H9 (cell line): ENCODE results near the gene PDHA2. TPM values are rescaled to one million over a fixed set of nuclear protein-coding genes. Genes with fewer than 3 reads are reported as not detected.

Experiments
- DNase-seq: peaks from one replicate; pipeline ENCODE4 v3.0.0-alpha.2; 2017
- H2AFZ ChIP-seq: one replicate; pipeline ENCODE4 v1.6.1; 2013; ENCODE audit warnings: mild to moderate bottlenecking, low read length, control low read depth, moderate library complexity
- H2AK5ac ChIP-seq: 2 replicates; pipeline ENCODE4 v1.6.1; 2013; ENCODE audit warnings: low read length, control low read depth, mixed read lengths; ENCODE audit not compliant: insufficient read length
- H2BK120ac ChIP-seq: one replicate; pipeline ENCODE4 v1.6.1; 2013; ENCODE audit warnings: low read depth, mild to moderate bottlenecking, low read length, control low read depth, inconsistent platforms; ENCODE audit not compliant: poor library complexity, severe bottlenecking
- H2BK12ac ChIP-seq: 2 replicates; pipeline ENCODE4 v1.6.1; 2013; ENCODE audit warnings: low read length, control low read depth, mixed read lengths, low read depth; ENCODE audit not compliant: insufficient read length
- H2BK15ac ChIP-seq: 2 replicates; pipeline ENCODE4 v1.6.1; 2013; ENCODE audit warnings: low read depth, low read length, control low read depth
- H2BK20ac ChIP-seq: one replicate; pipeline ENCODE4 v1.6.1; 2013; ENCODE audit warnings: low read depth, mild to moderate bottlenecking, low read length, control low read depth, inconsistent platforms; ENCODE audit not compliant: poor library complexity, severe bottlenecking
- H2BK5ac ChIP-seq: 2 replicates; pipeline ENCODE4 v1.6.1; 2013; ENCODE audit warnings: low read length, control low read depth, mixed read lengths; ENCODE audit not compliant: insufficient read length
- H3K14ac ChIP-seq: 2 replicates; pipeline ENCODE4 v1.6.1; 2013; ENCODE audit warnings: low read length, control low read depth; ENCODE audit not compliant: insufficient read depth
- H3K18ac ChIP-seq: 2 replicates; pipeline ENCODE4 v1.6.1; 2013; ENCODE audit warnings: low read depth, mild to moderate bottlenecking, mixed read lengths, low read length, control low read depth; ENCODE audit not compliant: insufficient read length
- H3K23ac ChIP-seq: 2 replicates; pipeline ENCODE4 v1.6.1; 2013; ENCODE audit warnings: low read length, control low read depth, mixed read lengths, low read depth; ENCODE audit not compliant: insufficient read length
- H3K23me2 ChIP-seq: 2 replicates; pipeline ENCODE4 v1.6.1; 2013; ENCODE audit warnings: low read depth, mild to moderate bottlenecking, mixed read lengths, low read length, control low read depth; ENCODE audit not compliant: insufficient read length, poor library complexity, severe bottlenecking
- H3K27ac ChIP-seq: 2 replicates; pipeline ENCODE4 v1.5.1; 2013; ENCODE audit warnings: low read length, control low read depth, mixed read lengths, low read depth; ENCODE audit not compliant: insufficient read length
- H3K27me3 ChIP-seq: 2 replicates; pipeline ENCODE4 v1.6.1; 2013; ENCODE audit warnings: low read length, control low read depth, inconsistent platforms; ENCODE audit not compliant: insufficient read depth
- H3K4ac ChIP-seq: 2 replicates; pipeline ENCODE4 v1.6.1; 2013; ENCODE audit warnings: low read depth, mild to moderate bottlenecking, control low read depth, inconsistent platforms, low read length, moderate library complexity
- H3K4me1 ChIP-seq: 2 replicates; pipeline ENCODE4 v1.6.1; 2013; ENCODE audit warnings: low read length, control low read depth, inconsistent platforms; ENCODE audit not compliant: insufficient read depth
- H3K4me2 ChIP-seq: 2 replicates; pipeline ENCODE4 v1.6.1; 2013; ENCODE audit warnings: low read length, control low read depth, mixed read lengths; ENCODE audit not compliant: insufficient read length, insufficient read depth
- H3K56ac ChIP-seq: 2 replicates; pipeline ENCODE4 v1.6.1; 2013; ENCODE audit warnings: low read depth, mild to moderate bottlenecking, mixed read lengths, low read length, control low read depth; ENCODE audit not compliant: insufficient read length
- H3K79me1 ChIP-seq: 2 replicates; pipeline ENCODE4 v1.6.1; 2013; ENCODE audit warnings: low read depth, mild to moderate bottlenecking, moderate library complexity, low read length, control low read depth, inconsistent platforms; ENCODE audit not compliant: insufficient read depth, poor library complexity, severe bottlenecking
- H3K79me2 ChIP-seq: 2 replicates; pipeline ENCODE4 v1.6.1; 2013; ENCODE audit warnings: low read length, control low read depth, inconsistent platforms; ENCODE audit not compliant: insufficient read depth
- H3K9ac ChIP-seq: 2 replicates; pipeline ENCODE4 v1.6.1; 2013; ENCODE audit warnings: low read length, control low read depth, mixed read lengths; ENCODE audit not compliant: insufficient read length; ENCODE audit errors: extremely low read depth
- H3K9me3 ChIP-seq: one replicate; pipeline ENCODE4 v1.6.1; 2013; ENCODE audit warnings: low read depth, low read length, inconsistent platforms; ENCODE audit not compliant: control insufficient read depth
- H3T11ph ChIP-seq: one replicate; pipeline ENCODE4 v1.6.1; 2013; ENCODE audit warnings: mild to moderate bottlenecking, low read length, control low read depth, inconsistent platforms
- H4K20me1 ChIP-seq: one replicate; pipeline ENCODE4 v1.6.1; 2013; ENCODE audit not compliant: control insufficient read depth, insufficient read length, insufficient read depth
- H4K5ac ChIP-seq: 2 replicates; pipeline ENCODE4 v1.6.1; 2013; ENCODE audit warnings: low read depth, mild to moderate bottlenecking, mixed read lengths, low read length, control low read depth; ENCODE audit not compliant: insufficient read length
- H4K8ac ChIP-seq: replicated peaks from 2 replicates; pipeline ENCODE4 v1.6.1; 2013; ENCODE audit warnings: low read length, control low read depth, mixed read lengths, low read depth; ENCODE audit not compliant: insufficient read length
- H4K91ac ChIP-seq: 2 replicates; pipeline ENCODE4 v1.6.1; 2013; ENCODE audit warnings: low read depth, mild to moderate bottlenecking, moderate library complexity, mixed read lengths, low read length, control low read depth; ENCODE audit not compliant: insufficient read length
- H3K27ac Mint-ChIP-seq, 3 experiments: 2 replicates in 2 of 3; 3 replicates in 1 of 3; pipeline ENCODE4 v1.8.0; 2020 to 2021; ENCODE audit warnings: mixed read lengths in 3 of 3, mild to moderate bottlenecking in 1 of 3, moderate library complexity in 1 of 3
- H3K27me3 Mint-ChIP-seq: 2 replicates; pipeline ENCODE4 v1.8.0; 2021; ENCODE audit warnings: low read depth, mild to moderate bottlenecking, moderate library complexity, mixed read lengths
- H3K36me3 Mint-ChIP-seq, 3 experiments: 2 replicates in 2 of 3; 3 replicates in 1 of 3; pipeline ENCODE4 v1.8.0; 2020 to 2021; ENCODE audit warnings: low read depth in 3 of 3, mixed read lengths in 3 of 3; ENCODE audit not compliant: insufficient read depth in 1 of 3
- H3K4me1 Mint-ChIP-seq, 2 experiments: 2 replicates each; pipeline ENCODE4 v1.8.0; 2020; ENCODE audit warnings: mixed read lengths in 2 of 2
- H3K4me3 Mint-ChIP-seq, 2 experiments: 2 replicates in 1 of 2; 3 replicates in 1 of 2; pipeline ENCODE4 v1.8.0; 2020 to 2021; ENCODE audit warnings: mild to moderate bottlenecking in 2 of 2, mixed read lengths in 2 of 2, moderate library complexity in 1 of 2
- H3K9me3 Mint-ChIP-seq, 2 experiments: 2 replicates in 1 of 2; 3 replicates in 1 of 2; pipeline ENCODE4 v1.8.0; 2020; ENCODE audit warnings: mild to moderate bottlenecking in 2 of 2, mixed read lengths in 2 of 2, moderate library complexity in 1 of 2
- CTCF ChIP-seq: fragments of 200-600 bp; sonication (generic); conservative IDR thresholded peaks from 3 replicates; pipeline ENCODE4 v1.8.0; 2021; ENCODE audit warnings: antibody characterized with exemption, mild to moderate bottlenecking
- WGBS: extraction: QIAGEN DNeasy Blood & Tissue Kit; methylation state at CpG from one replicate; pipeline ENCODE4 v1.1.7; 2013; ENCODE audit warnings: missing lambda C conversion rate, low lambda C conversion rate, mixed read lengths; ENCODE audit not compliant: insufficient read length; ENCODE audit errors: extremely low coverage; 5-methylcytosine and 5-hydroxymethylcytosine counted together
- total RNA-seq: library from RNA; stranded (reverse); gene quantifications from 2 replicates; pipeline ENCODE4 v1.2.1, GENCODE V29; 2021

The PDHA2 gene
- total RNA-seq, 1 experiment from 2014 or later, result not detected

DNA sequence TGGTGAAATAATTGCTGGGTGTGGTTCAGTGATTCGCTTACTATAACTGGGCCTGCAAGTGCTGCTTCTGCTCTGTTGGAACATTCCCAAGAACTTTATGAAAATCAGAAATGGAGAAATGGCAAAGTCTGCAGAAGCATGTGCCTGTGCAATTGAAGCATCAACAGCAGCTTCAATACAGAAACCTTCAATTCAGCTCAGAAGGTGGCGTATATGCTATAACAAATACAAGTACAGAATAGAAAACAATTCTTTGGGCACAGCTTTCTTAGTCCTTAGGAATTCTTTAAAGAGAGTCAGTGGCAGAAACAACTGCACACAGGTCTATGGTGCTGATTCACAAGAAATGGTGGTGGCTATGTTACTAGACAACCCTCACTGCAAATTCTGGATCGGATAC, 18.0 kb upstream of the PDHA2 start:
- no peaks in the 10 kb centered on the region for H3K79me1 ChIP-seq
- no peak overlapping the region for H3K9ac ChIP-seq
- no peaks in the 10 kb centered on the region for H3K9me3 ChIP-seq
- no peak overlapping the region for H3K4me2 ChIP-seq
- no peak overlapping the region for H3K18ac ChIP-seq
- H3T11ph ChIP-seq, result no peak overlapping the region
- DNase-seq, result no peak
- H3K27me3 Mint-ChIP-seq, result no peaks in the 10 kb centered on the region
- no peak overlapping the region for H2BK120ac ChIP-seq
- H3K27ac ChIP-seq, result no peak overlapping the region
- H3K27ac Mint-ChIP-seq, result no peak overlapping the region
- WGBS, result no CpG with 5 or more reads among the region's 3 CpGs
- H2BK15ac ChIP-seq, result no peak overlapping the region
- H2BK20ac ChIP-seq, result no peak overlapping the region
- H2BK12ac ChIP-seq, result no peak overlapping the region
- H3K4me3 Mint-ChIP-seq, result no peak overlapping the region
- no peaks in the 10 kb centered on the region for H4K20me1 ChIP-seq
- no peak overlapping the region for H2BK5ac ChIP-seq
- H3K36me3 Mint-ChIP-seq, result peaks cover 0 to 6% (median 5%) of the 10 kb centered on the region in 3 experiments; a peak in 3 of 7 replicates
- no peak for TF ChIP-seq CTCF
- peaks cover 9 to 13% of the 10 kb centered on the region in 2 experiments; a peak in 3 of 4 replicates for H3K4me1 Mint-ChIP-seq
- peaks cover 0 to 4% of the 10 kb centered on the region in 2 experiments; a peak in 1 of 5 replicates for H3K9me3 Mint-ChIP-seq
- no peak overlapping the region for H2AK5ac ChIP-seq
- H4K8ac ChIP-seq, result no peak overlapping the region
- H3K4ac ChIP-seq, result no peak overlapping the region
- no peaks in the 10 kb centered on the region for H3K4me1 ChIP-seq
- H3K79me2 ChIP-seq, result no peaks in the 10 kb centered on the region
- no peak overlapping the region for H4K91ac ChIP-seq
- H2AFZ ChIP-seq, result no peak overlapping the region
- H3K23me2 ChIP-seq, result no peaks in the 10 kb centered on the region
- H3K56ac ChIP-seq, result no peak overlapping the region
- H3K23ac ChIP-seq, result no peak overlapping the region
- no peak overlapping the region for H4K5ac ChIP-seq
- no peak overlapping the region for H3K14ac ChIP-seq
- no peaks in the 10 kb centered on the region for H3K27me3 ChIP-seq
